ENCODE measurements around the gene ATP5F1A.
"Not testable (repeated sequence)": the region's sequence is repeated elsewhere in the genome, so short reads cannot be mapped to it uniquely, and the experiment has no call there.

ATP5F1A gene

GRCh38 chr18:46048641-46049040, 49.5 kb downstream of the ATP5F1A start:
- DNase-seq (ENCODE audit: low read depth): no peak
- no peak overlapping the region for H3K4me3 ChIP-seq (ENCODE audit: control insufficient read depth, low read depth, low read length)
- TF ChIP-seq, protein P1, sequence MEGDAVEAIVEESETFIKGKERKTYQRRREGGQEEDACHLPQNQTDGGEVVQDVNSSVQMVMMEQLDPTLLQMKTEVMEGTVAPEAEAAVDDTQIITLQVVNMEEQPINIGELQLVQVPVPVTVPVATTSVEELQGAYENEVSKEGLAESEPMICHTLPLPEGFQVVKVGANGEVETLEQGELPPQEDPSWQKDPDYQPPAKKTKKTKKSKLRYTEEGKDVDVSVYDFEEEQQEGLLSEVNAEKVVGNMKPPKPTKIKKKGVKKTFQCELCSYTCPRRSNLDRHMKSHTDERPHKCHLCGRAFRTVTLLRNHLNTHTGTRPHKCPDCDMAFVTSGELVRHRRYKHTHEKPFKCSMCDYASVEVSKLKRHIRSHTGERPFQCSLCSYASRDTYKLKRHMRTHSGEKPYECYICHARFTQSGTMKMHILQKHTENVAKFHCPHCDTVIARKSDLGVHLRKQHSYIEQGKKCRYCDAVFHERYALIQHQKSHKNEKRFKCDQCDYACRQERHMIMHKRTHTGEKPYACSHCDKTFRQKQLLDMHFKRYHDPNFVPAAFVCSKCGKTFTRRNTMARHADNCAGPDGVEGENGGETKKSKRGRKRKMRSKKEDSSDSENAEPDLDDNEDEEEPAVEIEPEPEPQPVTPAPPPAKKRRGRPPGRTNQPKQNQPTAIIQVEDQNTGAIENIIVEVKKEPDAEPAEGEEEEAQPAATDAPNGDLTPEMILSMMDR (IDR thresholded peaks at IDR 0.05; ENCODE audit: control insufficient read depth, insufficient read depth, low read depth, low read length, missing control alignments): no peak

GRCh38 chr18:46047369-46047768, 50.7 kb downstream of the ATP5F1A start:
- not testable (repeated sequence) for H3K4me3 ChIP-seq (ENCODE audit: control insufficient read depth, low read depth, low read length); DNase-seq (ENCODE audit: low read depth)

GRCh38 chr18:46046688-46047087, 51.4 kb downstream of the ATP5F1A start:
- no peak overlapping the region for H3K4me3 ChIP-seq (ENCODE audit: control insufficient read depth, low read depth, low read length)
- TF ChIP-seq, protein P1 (IDR thresholded peaks at IDR 0.05; ENCODE audit: control insufficient read depth, insufficient read depth, low read depth, low read length, missing control alignments): no peak
- DNase-seq (ENCODE audit: low read depth): no peak

GRCh38 chr18:46046126-46046525, 52.0 kb downstream of the ATP5F1A start:
- TF ChIP-seq, protein P1 (IDR thresholded peaks at IDR 0.05; ENCODE audit: control insufficient read depth, insufficient read depth, low read depth, low read length, missing control alignments): no peak
- DNase-seq (ENCODE audit: low read depth): no peak

GRCh38 chr18:46042571-46043123, 55.4 kb downstream of the ATP5F1A start:
- TF ChIP-seq, protein P1 (IDR thresholded peaks at IDR 0.05; ENCODE audit: control insufficient read depth, insufficient read depth, low read depth, low read length, missing control alignments): no peak
- no peak overlapping the region for H3K4me3 ChIP-seq (ENCODE audit: control insufficient read depth, low read depth, low read length)
- DNase-seq (ENCODE audit: low read depth): no peak

More at GRCh38 chr18:46046126-46046525, 52.0 kb downstream of the ATP5F1A start:
- H3K4me3 ChIP-seq (ENCODE audit: control insufficient read depth, low read depth, low read length): no peak overlapping the region

DNA sequence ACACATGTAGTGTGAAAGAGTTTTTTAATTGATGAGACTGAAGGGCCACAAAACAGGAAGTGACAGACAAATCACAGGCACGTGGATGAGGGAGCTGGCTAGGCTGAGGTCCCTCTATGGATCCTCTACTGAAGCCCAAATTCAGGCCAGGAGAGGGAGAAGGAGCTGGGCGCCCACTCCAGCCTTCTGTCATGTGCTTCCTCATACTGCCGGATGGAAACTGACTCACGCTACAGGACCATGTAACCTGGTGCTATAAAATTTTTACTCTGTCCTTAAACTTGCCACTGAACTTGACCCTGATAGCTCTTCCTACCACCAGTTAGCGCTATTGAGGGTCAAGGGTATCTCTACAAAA, 57.4 kb downstream of the ATP5F1A start:
- DNase-seq (ENCODE audit: low read depth): no peak
- H3K4me3 ChIP-seq (ENCODE audit: control insufficient read depth, low read depth, low read length): no peak overlapping the region
- TF ChIP-seq, protein P1 (IDR thresholded peaks at IDR 0.05; ENCODE audit: control insufficient read depth, insufficient read depth, low read depth, low read length, missing control alignments): no peak

- no peak overlapping the region for H3K4me3 ChIP-seq (ENCODE audit: control insufficient read depth, low read depth, low read length)
- no peak for DNase-seq (ENCODE audit: low read depth)
- TF ChIP-seq, protein P1 (IDR thresholded peaks at IDR 0.05; ENCODE audit: control insufficient read depth, insufficient read depth, low read depth, low read length, missing control alignments): no peak
Observed at GRCh38 chr18:46040033-46040746, 57.9 kb downstream of the ATP5F1A start.

Data from AG09309 (cell line).